LNCAP (cell line): ENCODE results near the gene FOLR3.

Source experiments
- TF ChIP-seq, protein P1 (sequence below): fragments of 450-650 bp; IDR thresholded peaks from 2 replicates; pipeline ENCODE4 v1.5.1; 2017; ENCODE audit warnings: mild to moderate bottlenecking

FOLR3 gene

DNA sequence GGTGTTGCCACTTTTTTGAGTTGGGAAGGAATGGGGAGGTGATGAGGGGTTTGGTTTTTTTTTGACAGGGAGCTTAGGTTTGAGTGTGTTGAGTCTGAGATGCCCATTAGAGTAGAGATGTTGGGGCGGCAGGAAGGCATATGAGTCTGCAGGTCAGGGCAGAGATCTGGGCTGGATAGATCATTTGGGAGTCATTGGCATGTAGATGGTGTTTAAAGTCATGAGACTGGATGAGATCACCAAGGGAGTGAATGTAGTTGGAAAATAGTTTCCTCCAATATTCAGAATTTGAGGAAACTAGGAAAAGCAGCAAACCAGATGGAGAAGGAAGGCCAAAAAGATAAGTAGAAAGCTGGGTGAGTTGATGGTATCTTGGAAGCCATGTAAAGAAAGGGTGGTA, 21.0 kb upstream of the FOLR3 start:
- TF ChIP-seq, protein P1, sequence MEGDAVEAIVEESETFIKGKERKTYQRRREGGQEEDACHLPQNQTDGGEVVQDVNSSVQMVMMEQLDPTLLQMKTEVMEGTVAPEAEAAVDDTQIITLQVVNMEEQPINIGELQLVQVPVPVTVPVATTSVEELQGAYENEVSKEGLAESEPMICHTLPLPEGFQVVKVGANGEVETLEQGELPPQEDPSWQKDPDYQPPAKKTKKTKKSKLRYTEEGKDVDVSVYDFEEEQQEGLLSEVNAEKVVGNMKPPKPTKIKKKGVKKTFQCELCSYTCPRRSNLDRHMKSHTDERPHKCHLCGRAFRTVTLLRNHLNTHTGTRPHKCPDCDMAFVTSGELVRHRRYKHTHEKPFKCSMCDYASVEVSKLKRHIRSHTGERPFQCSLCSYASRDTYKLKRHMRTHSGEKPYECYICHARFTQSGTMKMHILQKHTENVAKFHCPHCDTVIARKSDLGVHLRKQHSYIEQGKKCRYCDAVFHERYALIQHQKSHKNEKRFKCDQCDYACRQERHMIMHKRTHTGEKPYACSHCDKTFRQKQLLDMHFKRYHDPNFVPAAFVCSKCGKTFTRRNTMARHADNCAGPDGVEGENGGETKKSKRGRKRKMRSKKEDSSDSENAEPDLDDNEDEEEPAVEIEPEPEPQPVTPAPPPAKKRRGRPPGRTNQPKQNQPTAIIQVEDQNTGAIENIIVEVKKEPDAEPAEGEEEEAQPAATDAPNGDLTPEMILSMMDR: no peak

DNA sequence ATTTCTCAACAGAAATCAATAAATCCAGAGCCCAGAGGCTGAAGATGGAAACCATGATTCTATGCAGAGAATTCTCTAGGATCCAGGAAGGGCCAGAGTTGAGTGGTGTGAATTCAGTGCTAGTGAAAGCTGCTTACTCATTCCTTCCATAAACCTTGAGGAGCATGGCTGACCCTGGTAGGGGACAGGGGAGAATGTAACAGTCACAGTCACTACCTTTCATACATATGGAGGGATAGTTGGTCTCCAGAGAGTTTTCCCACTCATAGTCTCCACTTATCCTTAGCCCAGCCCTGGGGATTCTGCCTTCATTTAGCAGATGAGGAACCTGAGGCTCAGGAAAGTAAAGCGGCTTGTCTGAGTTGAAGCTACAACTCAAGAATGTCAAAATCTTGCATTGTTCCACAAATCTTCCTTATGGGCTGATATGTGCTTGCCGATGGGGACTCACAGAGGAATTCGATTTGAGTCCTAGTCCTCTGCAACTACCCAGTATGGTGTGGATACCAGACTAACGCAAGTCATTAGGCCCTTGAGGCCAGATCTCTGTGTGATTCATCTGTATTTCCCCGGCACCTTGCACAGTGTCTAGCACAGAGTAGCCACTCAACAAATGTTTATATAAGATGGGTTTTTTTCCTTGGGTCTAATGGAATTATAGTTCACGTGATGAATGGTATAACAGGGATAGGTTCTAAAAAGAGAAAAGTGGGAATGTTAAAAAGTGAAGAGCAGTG, 19.3 kb upstream of the FOLR3 start:
- TF ChIP-seq, protein P1: no peak

DNA sequence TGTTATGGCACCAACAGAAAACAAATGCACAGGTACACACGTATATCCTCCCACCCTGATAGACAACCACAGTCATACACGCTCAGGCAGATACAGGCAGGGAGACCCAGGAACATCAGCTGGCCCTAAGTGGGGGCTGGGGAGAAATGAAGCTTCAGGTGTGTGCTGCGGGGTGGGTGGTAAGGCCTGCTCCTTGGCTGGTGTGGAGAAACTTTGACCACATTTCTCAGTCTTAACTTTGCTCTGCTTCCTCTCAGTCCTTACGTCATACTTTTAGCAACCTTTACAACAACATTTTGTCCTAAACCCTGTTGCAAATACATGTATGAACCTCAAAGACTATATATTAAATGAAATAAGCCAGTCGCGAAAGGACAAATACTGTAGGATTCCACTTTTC, 16.3 kb upstream of the FOLR3 start:
- TF ChIP-seq, protein P1: no peak

DNA sequence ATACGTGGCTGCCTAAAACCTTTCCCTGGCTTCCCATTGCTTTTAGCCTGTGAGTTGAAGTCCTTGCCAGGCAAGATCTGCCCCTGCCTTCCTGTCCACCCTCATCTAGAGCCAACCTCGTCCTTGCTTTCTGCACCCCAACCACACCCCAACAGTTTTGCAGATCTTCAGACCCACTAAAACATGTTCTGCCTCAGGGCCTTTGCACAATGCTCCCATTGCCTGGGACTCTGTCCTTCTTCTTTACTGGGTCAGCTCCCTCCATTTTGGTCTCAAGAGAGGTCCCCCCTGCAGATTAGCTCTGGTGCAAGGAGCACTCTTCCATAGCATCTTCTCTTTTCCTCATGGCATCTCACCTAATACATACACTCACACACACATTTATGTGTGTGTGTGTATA, 14.6 kb upstream of the FOLR3 start:
- TF ChIP-seq, protein P1: no peak

DNA sequence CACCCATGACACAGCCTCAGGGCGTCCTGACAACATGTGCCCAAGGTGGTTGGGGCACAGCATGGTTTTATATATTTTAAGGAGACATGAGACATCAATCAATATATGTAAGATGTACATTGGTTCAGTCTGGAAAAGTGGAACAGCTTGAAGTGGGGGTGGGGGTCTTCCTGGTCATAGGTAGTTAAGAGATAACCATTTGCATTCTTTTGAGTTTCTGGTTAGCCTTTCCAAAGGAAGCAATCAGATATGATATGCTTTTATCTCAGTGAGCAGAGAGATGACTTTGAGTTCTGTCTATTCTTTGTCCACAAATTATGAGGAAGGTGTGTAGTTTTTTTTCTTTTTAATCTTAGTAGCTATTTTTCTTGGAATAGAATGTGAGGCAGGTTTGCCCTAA, 12.9 kb upstream of the FOLR3 start:
- TF ChIP-seq, protein P1: no peak

DNA sequence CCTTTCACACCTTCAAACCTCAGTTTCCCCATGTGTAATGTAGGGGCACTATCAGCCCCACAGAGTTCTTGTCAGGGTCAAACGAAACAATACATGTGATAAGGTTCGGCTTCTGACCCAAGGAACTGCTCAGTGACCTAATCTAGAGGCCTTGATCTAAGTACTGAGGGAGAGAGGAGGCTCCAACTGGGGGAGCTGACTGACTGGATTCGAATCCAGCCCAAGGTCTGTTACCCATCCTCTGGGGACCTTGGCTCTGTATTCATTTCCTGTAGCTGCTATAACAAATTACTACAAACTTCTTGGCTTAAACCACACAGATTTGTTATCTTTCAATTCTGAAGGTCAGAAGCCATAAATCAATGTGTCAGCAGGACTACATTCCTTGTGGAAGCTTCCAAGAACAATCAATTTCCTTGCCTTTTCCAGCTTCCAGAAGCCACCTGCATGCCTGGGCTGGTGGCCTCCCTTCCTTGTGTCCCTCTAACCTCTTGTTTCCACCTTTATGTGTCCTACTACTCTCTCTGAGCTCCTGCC, 12.3 kb upstream of the FOLR3 start:
- TF ChIP-seq, protein P1: no peak

DNA sequence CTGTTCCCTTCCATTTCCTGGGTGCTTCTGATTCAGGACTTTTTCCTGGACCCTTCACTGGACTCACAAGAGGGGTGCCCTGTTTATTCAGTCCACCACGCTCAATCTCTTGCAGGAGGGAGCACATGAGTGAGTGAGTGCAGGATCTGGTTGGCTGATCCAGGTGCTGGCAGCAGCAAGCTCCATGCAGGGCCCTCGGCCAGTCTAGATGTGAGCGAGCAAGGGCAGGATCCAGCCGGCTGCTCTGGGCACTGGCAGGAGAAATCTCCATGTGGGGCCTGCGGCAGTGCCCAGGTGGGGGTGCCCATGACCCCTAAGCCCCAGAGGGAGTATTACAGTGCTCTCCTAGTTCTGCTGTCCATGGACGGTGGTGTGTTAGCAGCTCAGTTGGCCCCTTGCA, 11.5 kb upstream of the FOLR3 start:
- TF ChIP-seq, protein P1: no peak

DNA sequence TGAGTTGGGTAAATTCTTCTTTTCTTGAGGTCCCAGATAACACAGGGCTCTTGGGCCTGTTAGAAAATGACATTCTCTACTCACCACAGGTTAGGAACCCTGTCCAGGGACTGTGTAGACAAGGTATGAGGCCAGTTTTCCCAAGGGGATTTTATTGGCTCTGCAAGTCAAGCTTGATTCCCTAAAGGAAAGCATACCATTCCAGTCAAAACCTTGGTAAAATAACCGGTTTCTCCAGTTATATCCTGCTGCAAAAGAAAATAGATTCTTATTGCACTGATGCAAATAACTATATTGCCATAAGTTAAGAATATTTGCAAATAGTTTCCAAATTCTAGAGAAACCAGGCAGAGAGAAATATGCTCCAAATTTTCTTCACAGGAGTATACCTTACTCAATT, 9.6 kb upstream of the FOLR3 start:
- TF ChIP-seq, protein P1: no peak
